PC-9 (cell line): Measurements from ENCODE around the gene S100A5. TPM values are rescaled to one million over a fixed set of nuclear protein-coding genes. Genes with fewer than 3 reads are reported as not detected.

Experiments
- BruUV-seq: library from RNA; stranded (reverse); fragments of 400-500 nt; replicated peaks from 2 replicates; lab custom pipeline; 2021; lab: Mats Ljungman, UMichigan
- CTCF ChIA-PET: fragments of 300-600 bp; sonication (Branson Sonifier 250); formaldehyde crosslinking; loops from one replicate; lab custom pipeline; 2022; ENCODE audit warnings: antibody characterized with exemption; lab: Charles Lee
- POLR2A ChIA-PET: fragments of 300-600 bp; sonication (Branson Sonifier 250); formaldehyde crosslinking; loops from one replicate; lab custom pipeline; 2022; ENCODE audit warnings: antibody characterized with exemption; ENCODE audit not compliant: unreplicated experiment; lab: Charles Lee
- DNase-seq, 2 experiments: peaks; one replicate each; pipeline versions ENCODE4 v3.0.0 to v3.0.0-alpha.2; 2015 to 2022; ENCODE audit warnings: mixed read lengths in 1 of 2
- H2AFZ ChIP-seq: fragments of 200-600 bp; sonication (generic); 2 replicates; pipeline ENCODE4 v1.8.1; 2017; ENCODE audit warnings: antibody characterized with exemption
- H3F3A ChIP-seq: fragments of 200-600 bp; sonication (generic); 2 replicates; pipeline ENCODE4 v1.8.1; 2017; ENCODE audit warnings: antibody characterized with exemption, mild to moderate bottlenecking, low read depth; ENCODE audit not compliant: insufficient read depth
- H3K27ac ChIP-seq: fragments of 200-600 bp; sonication (generic); 2 replicates; pipeline ENCODE4 v1.6.1; 2016; ENCODE audit warnings: mixed run types
- H3K27me3 ChIP-seq: fragments of 200-600 bp; sonication (generic); 2 replicates; pipeline ENCODE4 v1.6.1; 2016; ENCODE audit warnings: low read depth, mixed run types; ENCODE audit not compliant: insufficient read depth
- H3K36me3 ChIP-seq: fragments of 200-600 bp; sonication (generic); 2 replicates; pipeline ENCODE4 v1.6.1; 2016; ENCODE audit warnings: low read depth, mixed run types
- H3K4me1 ChIP-seq: fragments of 200-600 bp; sonication (generic); replicated peaks from 2 replicates; pipeline ENCODE4 v1.6.1; 2016; ENCODE audit warnings: mixed run types; ENCODE audit not compliant: insufficient read depth
- H3K4me2 ChIP-seq: fragments of 200-600 bp; sonication (generic); 2 replicates; pipeline ENCODE4 v1.6.1; 2017; ENCODE audit warnings: mixed run types
- H3K4me3 ChIP-seq: fragments of 200-600 bp; sonication (generic); 2 replicates; pipeline ENCODE4 v1.6.1; 2016; ENCODE audit warnings: mixed run types
- H3K79me2 ChIP-seq: fragments of 200-600 bp; sonication (generic); 2 replicates; pipeline ENCODE4 v1.6.1; 2017; ENCODE audit warnings: low read depth, mixed run types
- H3K9me2 ChIP-seq: fragments of 200-600 bp; sonication (generic); 2 replicates; pipeline ENCODE4 v1.8.1; 2017; ENCODE audit warnings: mild to moderate bottlenecking; ENCODE audit not compliant: insufficient read depth
- H3K9me3 ChIP-seq: fragments of 200-600 bp; sonication (generic); 2 replicates; pipeline ENCODE4 v1.8.1; 2016; ENCODE audit warnings: low read depth; ENCODE audit not compliant: insufficient read depth
- H4K20me1 ChIP-seq: fragments of 200-600 bp; sonication (generic); 2 replicates; pipeline ENCODE4 v1.8.1; 2017; ENCODE audit not compliant: insufficient read depth
- EZH2 ChIP-seq: fragments of 200-600 bp; sonication (generic); IDR thresholded peaks from 2 replicates; pipeline ENCODE4 v1.8.0; 2017; ENCODE audit warnings: antibody characterized with exemption, low read depth
- intact Hi-C: fragments of 100-400 bp; cut with micrococcal nuclease; formaldehyde crosslinking; loops from one replicate; pipeline ENCODE4 v1.10.0; 2022; ENCODE audit not compliant: unreplicated experiment
- total RNA-seq: library from RNA; stranded (reverse); gene quantifications from 2 replicates; pipeline ENCODE4 v1.2.3, GENCODE V29; 2021
- TF ChIP-seq, protein P1 (sequence below): fragments of 200-600 bp; sonication (generic); conservative IDR thresholded peaks from 2 replicates; pipeline ENCODE4 v1.6.1; 2017; ENCODE audit warnings: mixed run types, antibody characterized with exemption, mild to moderate bottlenecking, moderate library complexity

Gene S100A5
- total RNA-seq, 1 experiment from 2014 or later, result 11.1 TPM

DNA sequence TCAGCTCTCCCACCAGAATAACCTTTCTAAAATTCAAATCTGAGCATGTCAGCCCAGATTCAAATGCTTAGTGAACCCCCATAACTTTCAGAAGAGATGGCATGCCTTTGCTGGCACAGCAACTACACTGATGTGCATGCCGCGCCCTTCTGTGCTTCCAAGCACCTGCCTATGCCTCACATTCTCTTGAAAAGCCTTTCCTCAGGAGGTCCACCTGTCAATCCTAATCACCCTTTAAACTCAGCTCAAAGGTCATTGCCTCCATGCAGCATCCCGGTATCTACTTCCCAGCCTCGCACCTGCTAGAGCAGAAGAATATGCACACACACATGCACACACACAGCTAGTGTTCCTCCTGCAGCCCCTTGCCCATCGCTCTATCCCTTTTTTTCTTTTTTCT, 30.1 kb upstream of the S100A5 start:
- Histone ChIP-seq H3K27ac (no peak overlapping the region), H3F3A (peaks cover 33% of the 10 kb centered on the region), H2AFZ (no peak overlapping the region), H3K36me3 (no peaks in the 10 kb centered on the region), H4K20me1 (no peaks in the 10 kb centered on the region), H3K79me2 (no peaks in the 10 kb centered on the region), H3K9me2 (no peaks in the 10 kb centered on the region), H3K27me3 (no peaks in the 10 kb centered on the region), H3K4me1 (peaks cover 44% of the 10 kb centered on the region), H3K4me3 (no peak overlapping the region), H3K4me2 (no peak overlapping the region), H3K9me3 (no peaks in the 10 kb centered on the region)
- TF ChIP-seq EZH2, result no peak
- TF ChIP-seq, protein P1, sequence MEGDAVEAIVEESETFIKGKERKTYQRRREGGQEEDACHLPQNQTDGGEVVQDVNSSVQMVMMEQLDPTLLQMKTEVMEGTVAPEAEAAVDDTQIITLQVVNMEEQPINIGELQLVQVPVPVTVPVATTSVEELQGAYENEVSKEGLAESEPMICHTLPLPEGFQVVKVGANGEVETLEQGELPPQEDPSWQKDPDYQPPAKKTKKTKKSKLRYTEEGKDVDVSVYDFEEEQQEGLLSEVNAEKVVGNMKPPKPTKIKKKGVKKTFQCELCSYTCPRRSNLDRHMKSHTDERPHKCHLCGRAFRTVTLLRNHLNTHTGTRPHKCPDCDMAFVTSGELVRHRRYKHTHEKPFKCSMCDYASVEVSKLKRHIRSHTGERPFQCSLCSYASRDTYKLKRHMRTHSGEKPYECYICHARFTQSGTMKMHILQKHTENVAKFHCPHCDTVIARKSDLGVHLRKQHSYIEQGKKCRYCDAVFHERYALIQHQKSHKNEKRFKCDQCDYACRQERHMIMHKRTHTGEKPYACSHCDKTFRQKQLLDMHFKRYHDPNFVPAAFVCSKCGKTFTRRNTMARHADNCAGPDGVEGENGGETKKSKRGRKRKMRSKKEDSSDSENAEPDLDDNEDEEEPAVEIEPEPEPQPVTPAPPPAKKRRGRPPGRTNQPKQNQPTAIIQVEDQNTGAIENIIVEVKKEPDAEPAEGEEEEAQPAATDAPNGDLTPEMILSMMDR, result no peak
- ChIA-PET CTCF (interaction anchor here (0.6 to 1.0 kb wide), 4 partner anchors 31 to 361 kb away, joined by 5 to 13 read pairs (median 12); no protein-coding TSS in a partner anchor), POLR2A (no interaction called here)
- no TSS peak for BruUV-seq
- intact Hi-C loops, result loop anchor here (5.0 kb wide), 1 partner anchor 86 kb away; the partner anchor contains the start of gene SNAPIN
- DNase-seq, result no peak

DNA sequence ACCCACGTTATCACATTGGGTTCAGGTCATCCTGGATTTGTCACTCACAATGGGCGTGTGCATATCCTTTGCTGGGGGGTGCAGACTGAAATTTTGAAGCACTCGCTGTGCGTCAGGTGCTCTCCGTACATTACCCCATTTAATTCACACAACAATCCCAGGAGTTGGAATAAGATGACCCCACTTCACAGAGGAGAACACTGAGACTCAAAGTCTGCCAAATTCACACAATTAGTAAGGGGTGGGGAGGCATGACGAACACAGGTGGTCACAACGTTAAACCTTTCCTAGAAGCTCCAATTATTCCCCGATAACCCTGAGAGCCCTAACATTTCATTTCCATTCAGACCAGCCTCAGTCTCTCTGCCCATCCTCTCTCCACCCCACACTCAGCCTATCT, 28.7 kb upstream of the S100A5 start:
- intact Hi-C loops, result loop anchor here (2.0 to 10.0 kb wide), 4 partner anchors 217 to 613 kb away; partner anchors contain the start of genes CREB3L4, RAB13 and SLC39A1
- Histone ChIP-seq H3K79me2 (no peaks in the 10 kb centered on the region), H3K4me3 (no peak overlapping the region), H3K27me3 (no peaks in the 10 kb centered on the region), H3K9me3 (no peaks in the 10 kb centered on the region), H3K4me2 (no peak overlapping the region), H3F3A (peaks cover 46% of the 10 kb centered on the region), H3K36me3 (no peaks in the 10 kb centered on the region), H3K27ac (no peak overlapping the region), H3K9me2 (no peaks in the 10 kb centered on the region), H4K20me1 (no peaks in the 10 kb centered on the region), H2AFZ (no peak overlapping the region), H3K4me1 (peaks cover 59% of the 10 kb centered on the region)
- TF ChIP-seq, protein P1, result no peak
- no peak for TF ChIP-seq EZH2
- POLR2A ChIA-PET, result no interaction called here
- no peak for DNase-seq
- no TSS peak for BruUV-seq
- CTCF ChIA-PET, result interaction anchor here (2.9 kb wide), 1 partner anchor 58 kb away, joined by 10 read pairs; the partner anchor contains the start of gene S100A13

DNA sequence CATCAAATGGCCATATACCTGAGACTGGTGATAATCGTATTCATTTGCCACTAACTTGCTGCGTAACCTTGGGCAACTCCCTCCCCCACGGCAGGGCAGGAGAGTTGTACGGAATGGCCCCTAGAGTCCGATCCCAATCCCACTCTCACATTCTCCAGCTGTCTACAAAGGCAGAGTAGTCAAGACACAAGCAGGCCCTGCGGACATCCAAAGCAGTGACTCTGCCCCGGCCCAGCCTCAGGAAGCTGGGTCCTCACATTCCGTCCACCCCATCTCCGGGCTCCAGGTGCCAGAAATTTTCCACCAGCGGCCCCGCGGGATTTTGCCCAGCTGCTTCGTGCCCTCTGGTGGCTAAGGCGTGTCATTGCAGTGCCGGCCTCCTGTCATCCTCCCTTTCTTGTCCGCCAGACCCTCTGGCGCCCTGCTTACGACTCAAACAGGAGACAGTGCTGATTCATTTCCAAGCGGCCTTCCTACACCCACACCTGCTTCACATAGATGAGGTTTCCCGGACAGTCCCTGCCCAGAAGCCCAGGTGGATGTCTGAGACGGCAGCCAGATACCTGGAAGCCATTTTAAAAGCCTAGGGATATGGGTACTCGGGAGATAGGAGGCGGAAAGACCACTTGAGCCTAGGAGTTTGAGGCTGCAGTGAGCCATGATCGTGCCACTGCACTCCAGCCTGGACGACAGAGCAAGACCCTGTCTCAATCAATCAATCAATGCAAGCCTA, 27.8 kb upstream of the S100A5 start:
- CTCF ChIA-PET, result interaction anchor here (0.6 to 2.9 kb wide), 9 partner anchors 19 to 211 kb away, joined by 3 to 13 read pairs (median 10); partner anchors contain the start of genes S100A13, S100A5, S100A6 and S100A9
- H3F3A ChIP-seq, result peaks cover 40% of the 10 kb centered on the region
- H3K4me1 ChIP-seq, result peaks cover 63% of the 10 kb centered on the region
- no peaks in the 10 kb centered on the region for H4K20me1 ChIP-seq
- no peaks in the 10 kb centered on the region for H3K9me3 ChIP-seq
- DNase-seq, result peak; percentile 85 to 94
- TF ChIP-seq, protein P1, result peak; percentile 98
- no peak for TF ChIP-seq EZH2
- H3K27ac ChIP-seq, result peak overlapping the region; percentile 97
- no peaks in the 10 kb centered on the region for H3K27me3 ChIP-seq
- peak overlapping the region; percentile 72 for H3K4me2 ChIP-seq
- peak overlapping the region; percentile 76 for H2AFZ ChIP-seq
- POLR2A ChIA-PET, result interaction anchor here (0.6 to 1.7 kb wide), 12 partner anchors 22 to 1403 kb away, joined by 3 to 12 read pairs (median 4); partner anchors contain the start of genes CHTOP, RPS27 and S100A6
- H3K36me3 ChIP-seq, result no peaks in the 10 kb centered on the region
- BruUV-seq, result TSS peak; percentile 42
- no peaks in the 10 kb centered on the region for H3K79me2 ChIP-seq
- peak overlapping the region; percentile 29; the same call in 1 of the 2 replicates for H3K4me3 ChIP-seq
- H3K9me2 ChIP-seq, result no peaks in the 10 kb centered on the region
- intact Hi-C loops, result loop anchor here (1.0 to 10.0 kb wide), 11 partner anchors 35 to 614 kb away; partner anchors contain the start of genes CHTOP, CREB3L4, RAB13 and SLC39A1
